GM18502 (cell line): Measurements from ENCODE around the gene INVS.
"Not testable (repeated sequence)": the region's sequence is repeated elsewhere in the genome, so short reads cannot be mapped to it uniquely, and the experiment has no call there.

Source experiments
- ATAC-seq: cut with Tn5 transposase; IDR thresholded peaks from one replicate; pipeline ENCODE4 v1.9.1; 2021; ENCODE audit warnings: mild to moderate bottlenecking; ENCODE audit not compliant: unreplicated experiment, poor library complexity

Gene INVS

GRCh38 chr9:100229561-100229960, 130.5 kb downstream of the INVS start:
- no peak for ATAC-seq

- not testable (repeated sequence) for ATAC-seq
These were observed 137.9 kb downstream of the INVS start for GRCh38 chr9:100236986-100237385.

DNA sequence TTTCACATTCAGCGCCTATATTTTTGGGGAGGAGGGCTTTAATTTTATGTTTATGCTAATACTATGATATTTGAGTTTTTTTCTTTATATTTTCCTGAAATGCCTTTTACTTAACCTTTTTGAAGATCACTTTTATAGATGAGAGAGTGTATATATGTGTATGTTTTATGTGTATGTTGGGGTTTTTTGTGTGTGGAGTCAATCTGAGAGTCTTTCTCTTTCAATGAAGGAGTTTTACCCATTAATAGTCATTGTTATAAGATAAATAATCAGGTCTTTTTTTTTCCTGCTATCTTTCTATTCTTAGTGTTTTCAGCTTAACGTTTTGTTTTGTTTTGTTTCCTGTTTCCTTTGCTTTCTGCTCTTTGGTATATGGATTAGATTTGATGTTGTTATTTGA, 141.5 kb downstream of the INVS start:
- no peak for ATAC-seq

GRCh38 chr9:100267211-100267610, 168.2 kb downstream of the INVS start:
- ATAC-seq = no peak

- no peak for ATAC-seq
These were observed 169.2 kb downstream of the INVS start for GRCh38 chr9:100268271-100268670.

DNA sequence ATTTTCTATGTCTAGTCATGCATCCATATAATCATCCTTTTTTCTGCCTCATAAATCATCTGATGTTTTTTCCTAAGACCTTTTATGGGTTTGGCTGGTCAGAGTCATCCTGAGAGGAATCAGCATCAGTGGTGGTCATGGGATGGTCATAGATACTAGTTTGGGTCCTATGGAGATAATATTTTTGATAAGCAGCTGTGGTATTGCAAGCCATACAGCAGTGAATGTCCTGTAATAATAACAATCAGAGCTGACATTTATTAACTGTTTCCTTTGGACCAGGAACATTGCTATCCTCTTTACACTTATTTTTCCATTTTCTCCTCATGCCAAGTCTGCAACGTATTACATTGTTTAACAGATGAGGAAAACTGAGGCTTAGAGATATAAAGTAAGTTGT, 170.6 kb downstream of the INVS start:
- no peak for ATAC-seq

- no peak for ATAC-seq
These were observed 178.3 kb downstream of the INVS start for GRCh38 chr9:100277166-100277979.

DNA sequence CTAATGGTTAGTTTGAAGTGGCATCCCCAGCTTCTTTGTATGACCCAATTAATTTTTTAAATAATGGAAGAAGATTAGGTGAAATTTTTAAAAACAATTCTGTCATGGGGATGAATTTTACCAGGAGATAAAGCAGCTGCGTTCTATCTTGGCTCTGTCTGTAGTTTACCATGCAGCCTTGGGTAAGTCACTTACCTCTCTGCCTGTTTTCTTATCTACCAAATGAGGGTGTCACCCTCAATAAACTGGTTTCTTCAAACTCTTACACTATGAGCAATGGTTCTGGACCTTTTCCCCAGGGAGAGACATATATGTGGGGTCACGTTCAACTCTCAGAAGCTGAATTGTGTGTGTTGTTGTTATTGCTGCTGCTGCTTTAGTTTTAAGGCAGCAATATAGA, 182.0 kb downstream of the INVS start:
- no peak for ATAC-seq

GRCh38 chr9:100281676-100282387, 182.8 kb downstream of the INVS start:
- no peak for ATAC-seq

GRCh38 chr9:100282388-100282719, 183.3 kb downstream of the INVS start:
- ATAC-seq = no peak

- no peak for ATAC-seq
These were observed 185.2 kb downstream of the INVS start for GRCh38 chr9:100284247-100284646.

- ATAC-seq = no peak
These were observed 186.0 kb downstream of the INVS start for GRCh38 chr9:100285080-100285479.

GRCh38 chr9:100285601-100286000, 186.6 kb downstream of the INVS start:
- no peak for ATAC-seq

DNA sequence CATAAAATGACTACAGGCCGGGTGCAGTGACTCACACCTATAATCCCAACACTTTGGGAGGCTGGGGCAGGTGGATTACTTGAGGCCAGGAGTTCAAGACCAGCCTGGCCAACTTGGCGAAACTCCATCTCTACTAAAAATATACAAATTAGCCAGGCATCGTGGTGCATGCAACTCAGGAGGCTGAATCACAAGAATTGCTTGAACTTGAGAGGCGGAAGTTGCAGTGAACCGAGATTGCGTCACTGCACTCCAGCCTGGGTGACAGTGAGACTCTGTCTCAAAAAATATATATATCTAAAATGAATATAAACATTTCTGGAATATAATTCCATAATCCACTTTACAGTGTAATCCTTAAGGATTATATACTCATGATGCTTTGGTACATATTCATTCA, 187.2 kb downstream of the INVS start:
- ATAC-seq = no peak

- ATAC-seq = no peak
These were observed 188.1 kb downstream of the INVS start for GRCh38 chr9:100287186-100287585.

DNA sequence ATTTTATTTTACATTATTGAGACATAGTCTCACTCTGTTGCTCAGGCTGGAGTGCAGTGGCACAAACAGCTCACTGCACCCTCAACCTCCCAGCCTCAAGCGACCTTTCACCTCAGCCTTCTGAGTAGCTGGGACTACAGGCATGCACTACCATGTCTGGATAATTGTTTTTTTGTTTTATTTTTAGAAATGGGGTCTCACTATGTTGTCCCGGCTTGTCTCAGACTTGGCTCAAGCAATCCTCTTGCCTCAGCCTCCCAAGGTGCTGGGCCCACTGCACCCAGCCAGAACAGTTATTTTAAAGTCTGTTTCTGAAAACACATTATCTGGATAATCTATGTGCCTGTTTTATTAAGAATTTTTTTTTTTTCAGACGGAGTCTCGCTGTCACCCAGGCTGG, 191.7 kb downstream of the INVS start:
- no peak for ATAC-seq

- no peak for ATAC-seq
These were observed 193.4 kb downstream of the INVS start for GRCh38 chr9:100292414-100292813.

DNA sequence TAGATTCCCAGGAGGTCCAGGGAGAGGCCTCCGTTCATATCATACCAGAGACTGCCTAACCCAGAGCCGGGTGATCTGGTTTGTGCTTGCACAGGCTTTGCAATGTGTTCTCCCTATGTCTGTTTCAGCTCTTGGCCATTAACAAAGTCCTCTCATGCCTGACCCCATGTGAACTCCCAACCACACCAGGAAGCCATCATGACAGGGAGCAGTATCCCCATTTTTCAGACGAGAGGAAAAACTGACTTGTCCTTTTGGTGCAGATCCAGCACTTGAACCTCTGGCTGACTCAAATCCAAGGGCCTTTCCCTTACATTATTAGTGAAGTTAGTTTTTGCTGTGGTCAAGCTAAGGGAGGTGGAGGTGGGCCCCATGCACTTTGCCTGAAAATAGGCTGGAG, 195.3 kb downstream of the INVS start:
- ATAC-seq = no peak

DNA sequence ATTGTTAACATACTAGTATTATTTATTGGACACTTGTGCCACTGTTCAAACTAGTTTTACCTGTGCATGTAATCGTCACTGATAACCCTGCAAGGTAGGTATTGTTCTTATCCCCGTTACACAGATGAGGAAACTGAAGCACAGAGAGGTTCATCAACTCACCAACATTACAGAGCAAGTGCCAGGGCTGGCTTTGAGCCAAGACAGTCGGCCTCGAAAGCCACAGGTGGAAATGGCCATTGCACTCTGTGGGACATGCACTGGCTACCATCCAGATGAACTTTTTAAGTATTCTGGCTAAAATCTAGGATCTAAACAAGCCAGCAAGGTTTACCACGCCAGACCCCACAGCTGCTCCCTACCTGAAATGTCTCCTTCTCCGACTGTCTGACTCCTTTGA, 195.8 kb downstream of the INVS start:
- no peak for ATAC-seq

- ATAC-seq = no peak
These were observed 196.2 kb downstream of the INVS start for GRCh38 chr9:100295240-100295639.

GRCh38 chr9:100296407-100296806, 197.4 kb downstream of the INVS start:
- ATAC-seq = no peak

GRCh38 chr9:100298378-100298777, 199.3 kb downstream of the INVS start:
- ATAC-seq = no peak
